ENCODE measurements around the gene KCNS3.

The KCNS3 gene

GRCh38 chr2:17950006-17950405 is 71.5 kb downstream of the KCNS3 start:
- no peak for DNase-seq (ENCODE audit: low read depth)
- TF ChIP-seq CTCF (conservative IDR thresholded peaks at IDR 0.05; ENCODE audit: control insufficient read depth, insufficient read depth, low read depth, low read length): no peak
- H3K4me3 ChIP-seq (ENCODE audit: control insufficient read depth, low read depth, low read length): no peak overlapping the region

- H3K4me3 ChIP-seq (ENCODE audit: control insufficient read depth, low read depth, low read length): no peak overlapping the region
- DNase-seq (ENCODE audit: low read depth): no peak
- no peak for TF ChIP-seq CTCF (conservative IDR thresholded peaks at IDR 0.05; ENCODE audit: control insufficient read depth, insufficient read depth, low read depth, low read length)
Observed at GRCh38 chr2:17951563-17951962, 73.1 kb downstream of the KCNS3 start.

GRCh38 chr2:17958466-17959092 is 80.1 kb downstream of the KCNS3 start:
- no peak for TF ChIP-seq CTCF (conservative IDR thresholded peaks at IDR 0.05; ENCODE audit: control insufficient read depth, insufficient read depth, low read depth, low read length)
- no peak for DNase-seq (ENCODE audit: low read depth)
- no peak overlapping the region for H3K4me3 ChIP-seq (ENCODE audit: control insufficient read depth, low read depth, low read length)

GRCh38 chr2:17959356-17959755 is 80.9 kb downstream of the KCNS3 start:
- TF ChIP-seq CTCF (conservative IDR thresholded peaks at IDR 0.05; ENCODE audit: control insufficient read depth, insufficient read depth, low read depth, low read length): no peak

GRCh38 chr2:17959833-17960232 is 81.4 kb downstream of the KCNS3 start:
- DNase-seq (ENCODE audit: low read depth): no peak
- TF ChIP-seq CTCF (conservative IDR thresholded peaks at IDR 0.05; ENCODE audit: control insufficient read depth, insufficient read depth, low read depth, low read length): no peak
- H3K4me3 ChIP-seq (ENCODE audit: control insufficient read depth, low read depth, low read length): no peak overlapping the region

More at GRCh38 chr2:17959356-17959755, 80.9 kb downstream of the KCNS3 start:
- no peak for DNase-seq (ENCODE audit: low read depth)
- H3K4me3 ChIP-seq (ENCODE audit: control insufficient read depth, low read depth, low read length): no peak overlapping the region

- TF ChIP-seq CTCF (conservative IDR thresholded peaks at IDR 0.05; ENCODE audit: control insufficient read depth, insufficient read depth, low read depth, low read length): no peak
- no peak overlapping the region for H3K4me3 ChIP-seq (ENCODE audit: control insufficient read depth, low read depth, low read length)
- DNase-seq (ENCODE audit: low read depth): no peak
Observed at GRCh38 chr2:17960925-17961324, 82.5 kb downstream of the KCNS3 start.

GRCh38 chr2:17961789-17962188 is 83.3 kb downstream of the KCNS3 start:
- no peak for DNase-seq (ENCODE audit: low read depth)
- H3K4me3 ChIP-seq (ENCODE audit: control insufficient read depth, low read depth, low read length): no peak overlapping the region
- no peak for TF ChIP-seq CTCF (conservative IDR thresholded peaks at IDR 0.05; ENCODE audit: control insufficient read depth, insufficient read depth, low read depth, low read length)
